Mesangial cell (primary cell): ENCODE results near the gene NIPAL3. TPM values are rescaled to one million over a fixed set of nuclear protein-coding genes. Genes with fewer than 3 reads are reported as not detected.

ENCODE experiments used
- total RNA-seq: library from RNA; depleted of rRNA; stranded (reverse); fragments of >200 nt; gene quantifications from 2 replicates; pipeline ENCODE4 v1.2.3, GENCODE V29; 2015

Gene NIPAL3
- 19.2 and 45.9 TPM in 2 replicates for total RNA-seq

DNA sequence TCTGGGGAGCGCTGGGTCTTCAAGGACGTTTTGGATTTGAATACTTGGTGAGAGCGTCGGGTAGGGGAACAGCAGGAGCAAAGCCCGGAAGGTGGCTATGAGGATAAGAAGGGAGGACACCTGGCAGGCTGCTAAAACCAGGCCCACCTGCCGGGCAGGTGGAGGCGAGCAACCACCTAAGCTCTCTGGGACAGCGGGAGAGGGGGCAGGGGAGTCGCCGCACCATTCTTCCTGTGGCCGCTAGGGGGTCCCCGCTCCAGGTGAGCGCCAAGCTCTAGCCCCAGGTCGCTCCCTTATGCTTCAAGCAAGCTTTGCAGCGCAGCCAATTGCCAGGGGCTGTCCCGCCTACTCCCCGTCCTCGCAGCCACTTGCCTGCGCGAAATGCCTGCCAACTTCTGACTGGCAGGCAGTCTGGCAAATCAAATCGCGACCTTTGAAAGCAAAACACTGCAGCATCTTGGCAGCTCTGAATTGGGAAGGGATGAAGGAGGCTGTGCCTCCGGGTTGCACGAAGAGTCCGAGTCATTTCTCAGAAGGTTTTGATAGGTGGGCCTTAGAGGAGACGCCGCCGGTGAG is at the start of gene NIPAL3:
Gene NIPAL3, plus strand, starts transcription at position 469 of the 576 bp plus-strand sequence. CDS start 3,746 bp downstream, outside the sequence.

DNA sequence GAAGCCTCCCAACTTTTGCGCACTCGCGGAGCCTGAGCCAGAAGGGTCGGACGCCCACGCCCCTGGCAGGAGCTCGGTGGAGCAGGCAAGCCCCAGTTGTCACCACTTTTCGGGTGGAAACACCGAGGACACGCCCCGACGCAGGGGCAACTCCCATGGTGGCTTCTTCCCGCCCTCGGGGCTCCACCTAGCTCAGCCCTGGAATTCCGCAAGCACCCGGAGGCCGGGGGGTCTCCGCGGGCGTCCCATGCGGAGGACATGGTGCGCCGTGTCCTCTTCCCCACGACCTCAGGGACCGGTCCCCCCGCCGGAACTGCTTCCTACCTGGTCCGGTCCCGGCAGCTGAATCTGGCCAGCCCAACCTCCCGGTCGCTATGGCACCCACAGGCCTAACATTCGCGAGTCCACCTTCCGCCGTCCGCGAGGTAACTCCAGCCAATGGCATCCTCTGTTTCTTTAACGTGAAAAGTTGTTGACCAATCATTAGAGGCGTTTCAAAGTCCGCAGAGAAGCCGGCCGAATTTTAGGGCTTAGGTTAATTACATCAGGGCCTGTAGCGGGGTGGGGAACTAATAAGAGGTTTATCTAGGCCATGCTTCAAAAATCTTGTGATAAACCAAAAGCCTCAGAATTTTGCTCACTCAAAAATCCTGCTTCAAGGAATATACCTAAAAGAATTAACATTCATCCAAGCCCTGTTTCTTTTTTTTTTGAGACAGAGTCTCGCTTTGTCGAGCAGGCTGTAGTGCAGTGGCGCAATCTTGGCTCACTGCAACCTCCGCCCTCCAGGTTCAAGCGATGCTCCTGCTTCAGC is 2.0 kb upstream of the NIPAL3 start, which contains the start of gene STPG1:
Gene STPG1, minus strand, starts transcription at position 433 of the 814 bp plus-strand sequence. CDS start 12,394 bp downstream, outside the sequence.

GRCh38 chr1:24502709-24503058 is 87.1 kb downstream of the NIPAL3 start, which contains the start of gene RCAN3:
RCAN3 (plus strand) TSS chr1:24502836; CDS start chr1:24514373, 11,537 bp downstream.

Other genes starting within 250 kb of the NIPAL3 start
- gene IFNLR1, start 228.5 kb upstream of the NIPAL3 start, total RNA-seq = 1.5 and 3.6 TPM in 2 replicates
- 0.16 and 1.5 TPM in 2 replicates for gene GRHL3, start 96.4 kb upstream of the NIPAL3 start, total RNA-seq
- 5.8 and 8.6 TPM in 2 replicates for gene STPG1, start 2.0 kb upstream of the NIPAL3 start, total RNA-seq
- gene RCAN3, start 87.0 kb downstream of the NIPAL3 start, total RNA-seq = 8.5 and 9.5 TPM in 2 replicates
- under 0.01 and 0.51 TPM in 2 replicates for gene NCMAP, start 140.3 kb downstream of the NIPAL3 start, total RNA-seq
- 40.7 and 45.8 TPM in 2 replicates for gene SRRM1, start 227.5 kb downstream of the NIPAL3 start, total RNA-seq